GM12801 (cell line): ENCODE results near the gene USP46.

Experiments used
- CTCF ChIP-seq: IDR thresholded peaks from one replicate; pipeline ENCODE4 v1.5.1; 2011; ENCODE audit warnings: control low read depth; ENCODE audit not compliant: insufficient read length; ENCODE audit errors: extremely low read depth

Gene USP46

GRCh38 chr4:52665592-52665991 lies 6.5 kb upstream of the USP46 start:
- no peak for TF ChIP-seq CTCF

GRCh38 chr4:52664479-52664878 lies 5.4 kb upstream of the USP46 start:
- no peak for TF ChIP-seq CTCF

DNA sequence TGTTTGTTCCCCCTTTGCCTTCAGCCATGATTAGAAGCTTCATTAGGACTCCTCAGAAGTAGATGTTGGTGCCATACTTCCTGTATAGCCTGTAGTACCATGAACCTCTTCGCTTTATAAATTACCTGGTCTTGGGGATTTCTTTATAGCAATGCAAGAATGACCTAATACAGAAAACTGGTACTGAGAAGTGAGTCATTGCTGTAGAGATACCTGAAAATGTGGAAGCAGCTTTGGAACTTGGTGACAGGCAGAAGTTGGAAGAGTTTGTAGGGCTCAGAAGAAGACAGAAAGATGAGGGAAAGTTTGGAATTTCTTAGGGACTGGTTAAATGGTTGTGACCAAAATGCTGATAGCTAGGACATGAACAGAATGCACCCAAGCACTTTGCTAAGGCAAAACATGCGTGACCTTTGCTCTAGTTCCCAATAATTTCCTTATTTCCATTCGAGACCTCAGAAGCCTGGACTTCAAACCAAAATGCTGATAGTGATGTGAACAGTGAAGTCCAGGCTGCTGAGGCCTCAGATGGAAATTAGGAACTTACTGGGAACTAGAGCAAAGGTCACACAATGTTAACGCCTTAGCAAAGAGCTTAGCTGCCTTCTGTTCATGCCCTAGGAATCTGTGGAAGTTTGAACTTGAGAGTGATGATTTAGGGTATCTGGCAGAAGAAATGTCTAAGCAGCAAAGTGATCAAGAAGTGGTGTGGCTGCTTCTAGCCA lies 3.0 kb upstream of the USP46 start:
- TF ChIP-seq CTCF = no peak

- no peak for TF ChIP-seq CTCF
Measured at GRCh38 chr4:52660643-52661042, 1.5 kb upstream of the USP46 start.

DNA sequence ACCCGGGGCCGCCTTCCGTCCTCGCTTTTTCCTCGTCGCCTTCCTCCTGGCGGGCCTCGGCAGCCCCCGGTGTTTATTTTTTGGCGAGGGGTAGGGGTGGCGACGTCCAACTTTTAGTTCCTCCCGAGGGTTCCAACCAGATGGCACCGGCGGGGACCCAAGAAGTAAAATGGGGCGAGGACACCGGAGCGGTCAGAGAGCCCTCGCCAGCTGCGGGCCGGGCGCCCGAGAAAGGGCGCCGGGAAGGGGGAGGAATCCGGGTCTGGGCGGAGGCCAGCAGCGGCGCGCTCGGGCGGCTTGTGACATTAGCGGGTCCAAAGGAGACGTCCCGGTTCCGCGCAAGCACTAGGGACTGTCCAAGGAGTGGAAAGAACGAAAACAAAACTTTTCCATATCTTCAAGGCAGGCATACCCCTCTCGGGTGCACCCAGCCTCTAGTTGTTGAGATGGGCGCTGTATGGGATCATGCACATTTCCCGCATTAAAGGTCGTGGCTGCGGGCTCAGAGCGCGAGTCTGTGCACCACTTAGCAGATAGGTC lies 691 bp upstream of the USP46 start:
- TF ChIP-seq CTCF = no peak

- TF ChIP-seq CTCF = no peak
Measured at GRCh38 chr4:52658641-52659000, 480 bp downstream of the USP46 start.

DNA sequence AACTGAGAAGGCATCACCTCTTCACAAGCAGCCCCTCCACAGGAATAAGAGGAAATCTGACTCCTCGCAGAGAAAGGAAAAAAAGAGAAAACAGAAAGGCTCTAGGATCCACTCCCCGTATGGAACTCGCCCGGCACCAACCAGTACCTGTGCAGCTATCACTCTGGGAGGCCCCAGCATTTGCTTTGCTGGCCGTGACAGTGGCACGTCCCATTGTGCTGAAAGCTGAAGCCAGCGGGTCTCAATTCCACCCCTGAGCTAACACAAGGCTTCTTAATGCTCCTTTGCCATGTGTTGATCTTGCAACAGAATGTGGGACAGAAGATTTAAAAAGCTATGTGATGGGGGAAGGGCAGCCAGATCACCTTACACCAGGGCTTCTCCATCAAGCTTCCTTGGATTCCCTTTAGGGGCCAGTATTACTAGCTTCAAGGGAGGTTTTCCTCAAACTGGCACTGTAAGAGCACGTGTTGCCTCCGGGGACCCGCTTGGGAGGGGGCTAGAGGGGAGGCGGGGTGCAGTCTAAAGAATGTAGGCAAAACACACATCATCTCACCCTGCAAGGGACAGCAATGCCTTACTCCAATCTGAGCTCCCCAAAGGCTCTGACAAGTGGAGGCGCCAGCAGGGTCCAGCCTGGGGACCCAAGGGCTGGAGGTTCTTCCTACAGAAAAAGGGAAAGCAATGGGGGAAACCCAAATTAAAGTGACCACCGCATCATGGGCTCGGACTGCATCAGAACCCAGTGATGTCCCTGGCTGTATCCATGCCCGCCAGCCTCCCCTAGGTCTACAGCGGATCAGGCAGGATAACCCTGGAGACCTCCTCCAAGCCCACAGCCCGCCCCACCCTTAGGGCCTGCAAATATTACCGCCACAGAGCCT lies 1.2 kb downstream of the USP46 start:
- TF ChIP-seq CTCF = no peak
